K562 (cell line): Measurements from ENCODE around the gene FOSL1. TPM values are rescaled to one million over a fixed set of nuclear protein-coding genes. Genes with fewer than 3 reads are reported as not detected.
A peak's percentile ranks its signal among the peaks of the same experiment; 100 is the strongest.

Experiments used
- ARHGAP35 ChIP-seq: fragments of 450-650 bp; IDR thresholded peaks from 2 replicates; pipeline ENCODE4 v1.6.1; 2018; ENCODE audit not compliant: partially characterized antibody
- ETS2 ChIP-seq: IDR thresholded peaks from 2 replicates; pipeline ENCODE4 v1.6.1; 2016; ENCODE audit warnings: borderline replicate concordance, missing genetic modification characterization, mild to moderate bottlenecking, moderate library complexity, missing compliant biosample characterization; ENCODE audit not compliant: poor library complexity, severe bottlenecking
- FOXP4 ChIP-seq: sonication (generic); formaldehyde crosslinking; IDR thresholded peaks from 2 replicates; pipeline ENCODE4 v1.8.0; 2022; ENCODE audit warnings: mild to moderate bottlenecking, missing genetic modification reagents, borderline replicate concordance
- HMG20A ChIP-seq: fragments of 450-650 bp; formaldehyde crosslinking; conservative IDR thresholded peaks from 2 replicates; pipeline ENCODE4 v1.4.0; 2020; ENCODE audit warnings: mild to moderate bottlenecking, mixed read lengths
- HNRNPK ChIP-seq: fragments of 200-400 bp; formaldehyde crosslinking; IDR thresholded peaks from one replicate; pipeline ENCODE4 v1.6.1; 2018; ENCODE audit warnings: mild to moderate bottlenecking, low read depth, low read length; ENCODE audit not compliant: poor library complexity, severe bottlenecking
- JUNB ChIP-seq: fragments of 450-650 bp; formaldehyde crosslinking; conservative IDR thresholded peaks from 2 replicates; pipeline ENCODE4 v1.4.0; 2020; ENCODE audit warnings: mild to moderate bottlenecking
- KDM5B ChIP-seq: fragments of 200-600 bp; sonication (generic); IDR thresholded peaks from 2 replicates; pipeline ENCODE4 v1.6.1; 2012; ENCODE audit warnings: low read depth, mild to moderate bottlenecking, moderate library complexity, low read length, control low read depth, inconsistent platforms; ENCODE audit not compliant: insufficient replicate concordance
- NR2F6 ChIP-seq: fragments of 450-650 bp; formaldehyde crosslinking; IDR thresholded peaks from 2 replicates; pipeline ENCODE4 v1.4.0; 2020; ENCODE audit warnings: mild to moderate bottlenecking
- POLR2H ChIP-seq: IDR thresholded peaks from 2 replicates; pipeline ENCODE4 v1.6.1; 2016; ENCODE audit warnings: missing genetic modification characterization, low read depth, mild to moderate bottlenecking, control low read depth, missing compliant biosample characterization, moderate library complexity
- PTRF ChIP-seq: fragments of 450-650 bp; IDR thresholded peaks from 2 replicates; pipeline ENCODE4 v1.6.1; 2016; ENCODE audit warnings: mild to moderate bottlenecking, missing genetic modification characterization, missing compliant biosample characterization
- RBM14 ChIP-seq: fragments of 200-400 bp; formaldehyde crosslinking; IDR thresholded peaks from 2 replicates; pipeline ENCODE4 v1.6.1; 2018; ENCODE audit warnings: low read depth, mild to moderate bottlenecking, low read length, moderate library complexity, borderline replicate concordance; ENCODE audit not compliant: insufficient read depth
- SMARCC2 ChIP-seq: fragments of 450-650 bp; IDR thresholded peaks from 2 replicates; pipeline ENCODE4 v1.6.1; 2017; ENCODE audit warnings: antibody characterized with exemption, moderate library complexity, mild to moderate bottlenecking, low read depth
- TCF7 ChIP-seq: sonication (generic); IDR thresholded peaks from 2 replicates; pipeline ENCODE4 v1.6.1; 2016; ENCODE audit warnings: antibody characterized with exemption, borderline replicate concordance
- TCFL5 ChIP-seq: fragments of 250-450 bp; sonication (Bioruptor Pico); conservative IDR thresholded peaks from 2 replicates; pipeline ENCODE4 v1.6.1; 2021; ENCODE audit warnings: mild to moderate bottlenecking, moderate library complexity, matching md5 sums
- VEZF1 ChIP-seq: fragments of 200-800 bp; sonication (Bioruptor generic); IDR thresholded peaks from 2 replicates; pipeline ENCODE4 v1.6.1; 2017; ENCODE audit warnings: missing genetic modification characterization, missing compliant biosample characterization
- XRCC3 ChIP-seq: fragments of 450-650 bp; IDR thresholded peaks from 2 replicates; pipeline ENCODE4 v1.6.1; 2017; ENCODE audit warnings: mild to moderate bottlenecking, moderate library complexity
- ZNF175 ChIP-seq: fragments of 200-800 bp; sonication (Bioruptor generic); IDR thresholded peaks from 2 replicates; pipeline ENCODE4 v1.6.1; 2016; ENCODE audit warnings: low read depth, mild to moderate bottlenecking, missing genetic modification characterization, missing compliant biosample characterization
- ZNF408 ChIP-seq: fragments of 250-450 bp; sonication (Bioruptor Pico); IDR thresholded peaks from 2 replicates; pipeline ENCODE4 v1.4.0; 2020; ENCODE audit warnings: low read depth, mild to moderate bottlenecking, moderate library complexity
- polyA plus RNA-seq, 8 experiments: library from polyadenylated mRNA; depleted of rRNA in 4 of 8; stranded (reverse) in 5 of 8; unstranded in 3 of 8; fragments of >200 nt; fragmentation: Nextera tagmentation in 2 of 8; fragmentation: Illumina TruSeq in 1 of 8; extraction: Ambion mirVana in 2 of 8; extraction: Trizol in 1 of 8; gene quantifications; 2 replicates each; pipeline versions ENCODE4 v1.2.1 to v1.2.3, GENCODE V29; 2011 to 2014; ENCODE audit warnings: inconsistent platforms in 1 of 8, missing spikeins in 1 of 8
- total RNA-seq, 7 experiments: library from RNA; depleted of rRNA in 6 of 7; stranded (reverse); fragments of >200 nt in 6 of 7; fragmentation: Illumina TruSeq in 2 of 7; extraction: Trizol in 2 of 7; gene quantifications; 2 replicates each; pipeline versions ENCODE4 v1.2.1 to v1.2.3, GENCODE V29; 2011 to 2021; ENCODE audit warnings: low replicate concordance in 1 of 7
- TF ChIP-seq, protein P1 (sequence below): sonication (generic); formaldehyde crosslinking; IDR thresholded peaks from 2 replicates; pipeline ENCODE4 v1.8.1; 2022; ENCODE audit warnings: missing genetic modification reagents
- TF ChIP-seq, protein P2 (sequence below): fragments of 450-650 bp; IDR thresholded peaks from 2 replicates; pipeline ENCODE4 v1.6.1; 2016; ENCODE audit warnings: mild to moderate bottlenecking

The FOSL1 gene
- total and polyA plus RNA-seq, 9 of the 15 experiments (the other 6 are each of a cell fraction or from before 2014, with no cell fraction given) = 3.5 to 39.6 (median 10.0) TPM

- TF ChIP-seq, protein P1, sequence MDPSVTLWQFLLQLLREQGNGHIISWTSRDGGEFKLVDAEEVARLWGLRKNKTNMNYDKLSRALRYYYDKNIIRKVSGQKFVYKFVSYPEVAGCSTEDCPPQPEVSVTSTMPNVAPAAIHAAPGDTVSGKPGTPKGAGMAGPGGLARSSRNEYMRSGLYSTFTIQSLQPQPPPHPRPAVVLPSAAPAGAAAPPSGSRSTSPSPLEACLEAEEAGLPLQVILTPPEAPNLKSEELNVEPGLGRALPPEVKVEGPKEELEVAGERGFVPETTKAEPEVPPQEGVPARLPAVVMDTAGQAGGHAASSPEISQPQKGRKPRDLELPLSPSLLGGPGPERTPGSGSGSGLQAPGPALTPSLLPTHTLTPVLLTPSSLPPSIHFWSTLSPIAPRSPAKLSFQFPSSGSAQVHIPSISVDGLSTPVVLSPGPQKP = no peak
- TF ChIP-seq PTRF (tag) = no peak
- TF ChIP-seq FOXP4 (CRISPR knock-in tag) = no peak
- no peak for TF ChIP-seq JUNB (CRISPR knock-in tag)
- TF ChIP-seq ARHGAP35 = no peak
- no peak for TF ChIP-seq XRCC3
- TF ChIP-seq TCF7 = 0 out of 2 replicates have a peak, but pooled peaks have one; percentile 28
- no peak for TF ChIP-seq TCFL5 (CRISPR knock-in tag)
- peak; percentile 48; the same call in 1 of the 2 replicates for TF ChIP-seq VEZF1 (CRISPR knock-in tag)
- TF ChIP-seq SMARCC2 = no peak
- no peak for TF ChIP-seq NR2F6
- TF ChIP-seq ZNF408 (CRISPR knock-in tag) = no peak
- TF ChIP-seq ZNF175 (CRISPR knock-in tag) = peak; percentile 79; the same call in 1 of the 2 replicates
- TF ChIP-seq HNRNPK = no peak
- TF ChIP-seq HMG20A (CRISPR knock-in tag) = no peak
- no peak for TF ChIP-seq ETS2 (tag)
- TF ChIP-seq KDM5B = no peak
- TF ChIP-seq, protein P2, sequence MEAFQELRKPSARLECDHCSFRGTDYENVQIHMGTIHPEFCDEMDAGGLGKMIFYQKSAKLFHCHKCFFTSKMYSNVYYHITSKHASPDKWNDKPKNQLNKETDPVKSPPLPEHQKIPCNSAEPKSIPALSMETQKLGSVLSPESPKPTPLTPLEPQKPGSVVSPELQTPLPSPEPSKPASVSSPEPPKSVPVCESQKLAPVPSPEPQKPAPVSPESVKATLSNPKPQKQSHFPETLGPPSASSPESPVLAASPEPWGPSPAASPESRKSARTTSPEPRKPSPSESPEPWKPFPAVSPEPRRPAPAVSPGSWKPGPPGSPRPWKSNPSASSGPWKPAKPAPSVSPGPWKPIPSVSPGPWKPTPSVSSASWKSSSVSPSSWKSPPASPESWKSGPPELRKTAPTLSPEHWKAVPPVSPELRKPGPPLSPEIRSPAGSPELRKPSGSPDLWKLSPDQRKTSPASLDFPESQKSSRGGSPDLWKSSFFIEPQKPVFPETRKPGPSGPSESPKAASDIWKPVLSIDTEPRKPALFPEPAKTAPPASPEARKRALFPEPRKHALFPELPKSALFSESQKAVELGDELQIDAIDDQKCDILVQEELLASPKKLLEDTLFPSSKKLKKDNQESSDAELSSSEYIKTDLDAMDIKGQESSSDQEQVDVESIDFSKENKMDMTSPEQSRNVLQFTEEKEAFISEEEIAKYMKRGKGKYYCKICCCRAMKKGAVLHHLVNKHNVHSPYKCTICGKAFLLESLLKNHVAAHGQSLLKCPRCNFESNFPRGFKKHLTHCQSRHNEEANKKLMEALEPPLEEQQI = no peak
- no peak for TF ChIP-seq RBM14
- no peak for TF ChIP-seq POLR2H (tag)
Measured at GRCh38 chr11:65911682-65912568, 11.7 kb upstream of the FOSL1 start (continued).
